Neural progenitor cell (in vitro differentiated cells): ENCODE results near the gene TRPC4AP. TPM values are rescaled to one million over a fixed set of nuclear protein-coding genes. Genes with fewer than 3 reads are reported as not detected.

Experiments
- DNase-seq: peaks from one replicate; pipeline ENCODE4 v3.0.0-alpha.2; 2016; ENCODE audit warnings: low spot score
- H2AFZ ChIP-seq: fragments of 200-600 bp; sonication (generic); replicated peaks from 2 replicates; pipeline ENCODE4 v1.6.1; 2016; ENCODE audit warnings: antibody characterized with exemption
- H3F3A ChIP-seq: fragments of 200-600 bp; sonication (generic); 2 replicates; pipeline ENCODE4 v1.6.1; 2016; ENCODE audit warnings: antibody characterized with exemption, low read depth
- H3K27ac ChIP-seq: fragments of 200-600 bp; sonication (generic); 2 replicates; pipeline ENCODE4 v1.5.1; 2016; ENCODE audit warnings: mild to moderate bottlenecking
- H3K27me3 ChIP-seq: fragments of 200-600 bp; sonication (generic); 2 replicates; pipeline ENCODE4 v1.6.1; 2016; ENCODE audit warnings: mild to moderate bottlenecking, moderate library complexity
- H3K36me3 ChIP-seq: fragments of 200-600 bp; sonication (generic); 2 replicates; pipeline ENCODE4 v1.5.1; 2016
- H3K4me1 ChIP-seq: fragments of 200-600 bp; sonication (generic); 2 replicates; pipeline ENCODE4 v1.6.1; 2016; ENCODE audit warnings: mixed run types
- H3K4me2 ChIP-seq: fragments of 200-600 bp; sonication (generic); 2 replicates; pipeline ENCODE4 v1.6.1; 2016
- H3K4me3 ChIP-seq: fragments of 200-600 bp; sonication (generic); 2 replicates; pipeline ENCODE4 v1.5.1; 2016
- H3K79me2 ChIP-seq: fragments of 200-600 bp; sonication (generic); 2 replicates; pipeline ENCODE4 v1.6.1; 2016; ENCODE audit warnings: low read depth
- H3K9ac ChIP-seq: fragments of 200-600 bp; sonication (generic); 2 replicates; pipeline ENCODE4 v1.6.1; 2016
- H3K9me3 ChIP-seq: fragments of 200-600 bp; sonication (generic); 2 replicates; pipeline ENCODE4 v1.5.1; 2016; ENCODE audit warnings: low read depth
- H4K20me1 ChIP-seq: fragments of 200-600 bp; sonication (generic); 2 replicates; pipeline ENCODE4 v1.6.1; 2016; ENCODE audit warnings: low read depth
- H3K27ac Mint-ChIP-seq: 3 replicates; pipeline ENCODE4 v1.8.0; 2021; ENCODE audit warnings: mixed read lengths
- H3K27me3 Mint-ChIP-seq: 2 replicates; pipeline ENCODE4 v1.8.0; 2022; ENCODE audit warnings: low read depth, mild to moderate bottlenecking, inconsistent platforms, moderate library complexity, mixed read lengths; ENCODE audit not compliant: insufficient read depth
- H3K36me3 Mint-ChIP-seq: 3 replicates; pipeline ENCODE4 v1.8.0; 2021; ENCODE audit warnings: mixed read lengths
- H3K4me1 Mint-ChIP-seq: 3 replicates; pipeline ENCODE4 v1.8.0; 2021; ENCODE audit warnings: mixed read lengths
- H3K4me3 Mint-ChIP-seq: 3 replicates; pipeline ENCODE4 v1.8.0; 2021; ENCODE audit warnings: mild to moderate bottlenecking, moderate library complexity, mixed read lengths
- H3K9me3 Mint-ChIP-seq: 3 replicates; pipeline ENCODE4 v1.8.0; 2020; ENCODE audit warnings: mixed read lengths
- CTCF ChIP-seq: fragments of 200-600 bp; sonication (generic); IDR thresholded peaks from 2 replicates; pipeline ENCODE4 v1.5.1; 2017; ENCODE audit warnings: antibody characterized with exemption, mild to moderate bottlenecking
- EZH2 ChIP-seq: fragments of 200-600 bp; sonication (generic); IDR thresholded peaks from 2 replicates; pipeline ENCODE4 v1.6.1; 2017; ENCODE audit warnings: antibody characterized with exemption, mild to moderate bottlenecking, moderate library complexity
- EZH2phosphoT487 ChIP-seq: fragments of 200-600 bp; sonication (generic); IDR thresholded peaks from 2 replicates; pipeline ENCODE4 v1.6.1; 2017; ENCODE audit warnings: antibody characterized with exemption
- total RNA-seq: library from RNA; depleted of rRNA; stranded (reverse); fragments of >200 nt; gene quantifications from 2 replicates; pipeline ENCODE4 v1.2.3, GENCODE V29; 2015; ENCODE audit warnings: low replicate concordance

TRPC4AP gene
- total RNA-seq, 1 donor from 2014 or later: 73.0 TPM

GRCh38 chr20:35025116-35025515, 67.5 kb downstream of the TRPC4AP start:
- Mint-ChIP-seq H3K27ac (no peak overlapping the region), H3K36me3 (peaks cover 29% of the 10 kb centered on the region), H3K27me3 (no peaks in the 10 kb centered on the region), H3K9me3 (no peaks in the 10 kb centered on the region), H3K4me3 (no peak overlapping the region), H3K4me1 (peaks cover 13% of the 10 kb centered on the region)
- no peaks in the 10 kb centered on the region for H3K4me1 ChIP-seq
- no peaks in the 10 kb centered on the region for H3K79me2 ChIP-seq
- no peak for TF ChIP-seq CTCF
- TF ChIP-seq EZH2: no peak
- no peak for TF ChIP-seq EZH2phosphoT487
- H3K36me3 ChIP-seq: no peaks in the 10 kb centered on the region
- no peaks in the 10 kb centered on the region for H4K20me1 ChIP-seq
- no peaks in the 10 kb centered on the region for H3F3A ChIP-seq
- no peaks in the 10 kb centered on the region for H3K9me3 ChIP-seq
- no peak overlapping the region for H3K9ac ChIP-seq
- no peak overlapping the region for H3K4me2 ChIP-seq
- no peak overlapping the region for H3K27ac ChIP-seq
- no peak overlapping the region for H2AFZ ChIP-seq
- DNase-seq: no peak
- H3K4me3 ChIP-seq: no peak overlapping the region
- H3K27me3 ChIP-seq: no peaks in the 10 kb centered on the region

GRCh38 chr20:35023624-35024023, 69.0 kb downstream of the TRPC4AP start:
- Mint-ChIP-seq H3K4me3 (no peak overlapping the region), H3K27me3 (no peaks in the 10 kb centered on the region), H3K9me3 (peaks cover 3% of the 10 kb centered on the region), H3K36me3 (peaks cover 30% of the 10 kb centered on the region), H3K27ac (no peak overlapping the region), H3K4me1 (peaks cover 13% of the 10 kb centered on the region)
- Histone ChIP-seq H3K36me3 (no peaks in the 10 kb centered on the region), H4K20me1 (peaks cover 10% of the 10 kb centered on the region), H3K4me3 (no peak overlapping the region), H3K79me2 (no peaks in the 10 kb centered on the region), H3K4me2 (no peak overlapping the region), H3K27me3 (no peaks in the 10 kb centered on the region), H2AFZ (no peak overlapping the region), H3K9ac (no peak overlapping the region), H3K4me1 (no peaks in the 10 kb centered on the region), H3F3A (no peaks in the 10 kb centered on the region), H3K9me3 (no peaks in the 10 kb centered on the region), H3K27ac (no peak overlapping the region)
- TF ChIP-seq EZH2phosphoT487 (no peak), CTCF (no peak), EZH2 (no peak)
- DNase-seq: no peak

- H3K4me3 Mint-ChIP-seq: no peak overlapping the region
- Histone ChIP-seq H3K9me3 (no peaks in the 10 kb centered on the region), H3K4me2 (no peak overlapping the region), H4K20me1 (peaks cover 13% of the 10 kb centered on the region), H3F3A (no peaks in the 10 kb centered on the region), H3K4me1 (no peaks in the 10 kb centered on the region), H3K79me2 (no peaks in the 10 kb centered on the region), H3K9ac (no peak overlapping the region), H2AFZ (no peak overlapping the region), H3K27me3 (no peaks in the 10 kb centered on the region), H3K27ac (no peak overlapping the region), H3K36me3 (no peaks in the 10 kb centered on the region), H3K4me3 (no peak overlapping the region)
- H3K4me1 Mint-ChIP-seq: peaks cover 1% of the 10 kb centered on the region
- peak overlapping the region; percentile 31 for H3K27ac Mint-ChIP-seq
- no peak for TF ChIP-seq CTCF
- TF ChIP-seq EZH2phosphoT487: no peak
- TF ChIP-seq EZH2: no peak
- H3K27me3 Mint-ChIP-seq: no peaks in the 10 kb centered on the region
- H3K9me3 Mint-ChIP-seq: peaks cover 3% of the 10 kb centered on the region
- DNase-seq: no peak
- peaks cover 26% of the 10 kb centered on the region for H3K36me3 Mint-ChIP-seq
These were observed 70.8 kb downstream of the TRPC4AP start for GRCh38 chr20:35021831-35022230.
